A549 (cell line): Measurements from ENCODE around the gene ZNF205. TPM values are rescaled to one million over a fixed set of nuclear protein-coding genes. Genes with fewer than 3 reads are reported as not detected.

Experiments
- ATAC-seq, 2 experiments: fragments of 200-7000 bp in 1 of 2; fragments of >200 bp in 1 of 2; cut with Nextera tagmentation in 1 of 2; cut with Tn5 transposase in 1 of 2; 3 replicates each; pipeline versions ENCODE4 v1.8.0 to v1.9.1; 2018 to 2020; ENCODE audit warnings: mild to moderate bottlenecking in 1 of 2, moderate library complexity in 1 of 2
- CTCF ChIA-PET: fragments of 300-600 bp; sonication (Branson Sonifier 250); formaldehyde crosslinking; extraction: SDS; loops from one replicate; lab custom pipeline; 2021; ENCODE audit warnings: antibody characterized with exemption, inconsistent platforms; lab: Yijun Ruan, JAX
- POLR2A ChIA-PET: fragments of 350-600 bp; formaldehyde crosslinking; extraction: SDS; loops from one replicate; lab custom pipeline; 2021; ENCODE audit warnings: antibody characterized with exemption, inconsistent platforms; lab: Yijun Ruan, JAX
- DNase-seq, 2 experiments: peaks; one replicate each; pipeline versions ENCODE4 v3.0.0 to v3.0.0-alpha.2; 2011 to 2016; ENCODE audit warnings: low read depth in 1 of 2, low spot score in 1 of 2
- FAIRE-seq: peaks from 2 replicates; lab custom pipeline; 2011; peaks lifted over from hg19 to GRCh38; lab: Jason Lieb, UNC
- H3K27ac ChIP-seq, 2 experiments: fragments of >200 bp; sonication (Bioruptor Twin); formaldehyde crosslinking; 3 replicates each; pipeline ENCODE4 v1.5.1; 2016 to 2017
- H3K4me1 ChIP-seq: fragments of >200 bp; sonication (Bioruptor Twin); formaldehyde crosslinking; 3 replicates; pipeline ENCODE4 v1.6.1; 2016
- H3K4me2 ChIP-seq: fragments of >200 bp; sonication (Bioruptor Twin); formaldehyde crosslinking; 3 replicates; pipeline ENCODE4 v1.6.1; 2016
- H3K4me3 ChIP-seq: fragments of >200 bp; sonication (Bioruptor Twin); formaldehyde crosslinking; 3 replicates; pipeline ENCODE4 v1.5.1; 2016
- H3K9me3 ChIP-seq: fragments of >200 bp; sonication (Bioruptor Twin); formaldehyde crosslinking; 3 replicates; pipeline ENCODE4 v1.6.1; 2016
- BCL3 ChIP-seq: fragments of >200 bp; sonication (Bioruptor Twin); formaldehyde crosslinking; IDR thresholded peaks from 3 replicates; pipeline ENCODE4 v1.6.1; 2016
- BHLHE40 ChIP-seq: IDR thresholded peaks from 2 replicates; pipeline ENCODE4 v1.6.1; 2012; ENCODE audit warnings: low read depth, low read length, inconsistent platforms
- EHMT2 ChIP-seq: fragments of 200-600 bp; sonication (generic); IDR thresholded peaks from 2 replicates; pipeline ENCODE4 v1.6.1; 2016; ENCODE audit warnings: antibody characterized with exemption, low read depth, mild to moderate bottlenecking, moderate library complexity
- EP300 ChIP-seq, 2 experiments: fragments of >200 bp; sonication (Bioruptor Twin); formaldehyde crosslinking; IDR thresholded peaks; 2 replicates in 1 of 2; 3 replicates in 1 of 2; pipeline ENCODE4 v1.6.1; 2016 to 2017
- FOSB ChIP-seq: fragments of 250-450 bp; sonication (Bioruptor Pico); IDR thresholded peaks from 2 replicates; pipeline ENCODE4 v1.5.0; 2020; ENCODE audit warnings: mild to moderate bottlenecking, moderate library complexity
- FOXS1 ChIP-seq: fragments of 250-450 bp; sonication (Bioruptor Pico); IDR thresholded peaks from 2 replicates; pipeline ENCODE4 v1.5.0; 2020; ENCODE audit warnings: mild to moderate bottlenecking, moderate library complexity
- GATA3 ChIP-seq: IDR thresholded peaks from 2 replicates; pipeline ENCODE4 v1.6.1; 2012; ENCODE audit warnings: borderline replicate concordance
- HDAC2 ChIP-seq: fragments of 200-600 bp; sonication (generic); IDR thresholded peaks from 2 replicates; pipeline ENCODE4 v1.6.1; 2016
- HMGXB4 ChIP-seq: fragments of 250-450 bp; sonication (Bioruptor Pico); IDR thresholded peaks from 2 replicates; pipeline ENCODE4 v1.5.0; 2021; ENCODE audit warnings: mild to moderate bottlenecking, moderate library complexity, borderline replicate concordance
- HOXB13 ChIP-seq: fragments of 250-450 bp; sonication (Bioruptor Pico); IDR thresholded peaks from 2 replicates; pipeline ENCODE4 v1.5.0; 2020; ENCODE audit warnings: low read depth, mild to moderate bottlenecking, moderate library complexity
- HOXB5 ChIP-seq: fragments of 250-450 bp; sonication (Bioruptor Pico); IDR thresholded peaks from 2 replicates; pipeline ENCODE4 v1.5.0; 2020; ENCODE audit warnings: mild to moderate bottlenecking, moderate library complexity
- KDM1A ChIP-seq: fragments of 200-600 bp; sonication (generic); IDR thresholded peaks from 2 replicates; pipeline ENCODE4 v1.6.1; 2016; ENCODE audit warnings: low read depth, mild to moderate bottlenecking
- MAZ ChIP-seq: fragments of 150-350 bp; IDR thresholded peaks from 2 replicates; pipeline ENCODE4 v1.6.1; 2014; ENCODE audit warnings: antibody characterized with exemption, low read depth, low read length, borderline replicate concordance
- MYC ChIP-seq: IDR thresholded peaks from 2 replicates; pipeline ENCODE4 v1.6.1; 2012; ENCODE audit warnings: mild to moderate bottlenecking, inconsistent platforms, low read length, improper control_type of control experiment, borderline replicate concordance
- PHF8 ChIP-seq: fragments of 200-600 bp; sonication (generic); IDR thresholded peaks from 2 replicates; pipeline ENCODE4 v1.6.1; 2016; ENCODE audit warnings: low read depth, mild to moderate bottlenecking, antibody characterized with exemption, moderate library complexity, borderline replicate concordance
- POLR2A ChIP-seq: IDR thresholded peaks from 2 replicates; pipeline ENCODE4 v1.6.1; 2012; ENCODE audit warnings: mild to moderate bottlenecking, low read length
- RAD21 ChIP-seq, 2 experiments: fragments of >200 bp in 1 of 2; sonication (Bioruptor Twin) in 1 of 2; formaldehyde crosslinking in 1 of 2; IDR thresholded peaks in 1 of 2; conservative IDR thresholded peaks in 1 of 2; 2 replicates in 1 of 2; 3 replicates in 1 of 2; pipeline ENCODE4 v1.6.1; 2012 to 2018; ENCODE audit warnings: inconsistent platforms in 1 of 2
- RCOR1 ChIP-seq: fragments of 150-350 bp; IDR thresholded peaks from 2 replicates; pipeline ENCODE4 v1.6.1; 2014; ENCODE audit warnings: antibody characterized with exemption, low read length, low read depth
- RNF2 ChIP-seq: fragments of 200-600 bp; sonication (generic); IDR thresholded peaks from 2 replicates; pipeline ENCODE4 v1.6.1; 2016; ENCODE audit warnings: low read depth, mild to moderate bottlenecking, antibody characterized with exemption, moderate library complexity, borderline replicate concordance
- SMC3 ChIP-seq: fragments of >200 bp; sonication (Bioruptor Twin); formaldehyde crosslinking; IDR thresholded peaks from 3 replicates; pipeline ENCODE4 v1.6.1; 2018; ENCODE audit warnings: inconsistent platforms
- TP53 ChIP-seq: fragments of 250-450 bp; sonication (Bioruptor Pico); IDR thresholded peaks from 2 replicates; pipeline ENCODE4 v1.5.0; 2021; ENCODE audit warnings: mild to moderate bottlenecking, moderate library complexity
- ZSCAN20 ChIP-seq: fragments of 250-450 bp; sonication (Bioruptor Pico); IDR thresholded peaks from 2 replicates; pipeline ENCODE4 v1.8.0; 2022; ENCODE audit warnings: mild to moderate bottlenecking, moderate library complexity
- WGBS: methylation state at CpG from one replicate; pipeline ENCODE4 v1.1.6; 2017; ENCODE audit errors: missing lambda C conversion rate; 5-methylcytosine and 5-hydroxymethylcytosine counted together
- polyA plus RNA-seq, 4 experiments: library from polyadenylated mRNA; depleted of rRNA in 3 of 4; stranded (reverse); fragments of >200 nt; fragmentation: RNase III in 1 of 4; extraction: RNeasy Plus Mini Kit Qiagen cat#74134 plus additional on column Dnase treatment in 1 of 4; gene quantifications; 2 replicates in 3 of 4; 3 replicates in 1 of 4; pipeline ENCODE4 v1.2.3, GENCODE V29; 2011 to 2017

Gene ZNF205
- polyA plus RNA-seq, 2 of the 4 experiments (the other 2 are of a cell fraction) = 4.3 to 9.6 TPM

- no peak; the same call in 2 of the 3 replicates for TF ChIP-seq BCL3
These were observed 22.1 kb downstream of the ZNF205 start, which contains the start of gene ZNF213 (continued) for GRCh38 chr16:3134338-3135125.

- TF ChIP-seq HDAC2 (no peak), HOXB5 (no peak), PHF8 (peak; percentile 65; the same call in 1 of the 2 replicates), POLR2A (peak; percentile 70)
- TF ChIP-seq, all 56 proteins: peak for 2
- ChIA-PET POLR2A (interaction anchor here (0.6 to 2.7 kb wide), 24 partner anchors 9 to 1599 kb away, joined by 3 to 64 read pairs (median 6); partner anchors contain the start of genes ANKS3, OR1F1, PAQR4 and ZNF205), CTCF (interaction anchor here (1.2 to 11.1 kb wide), 10 partner anchors 9 to 107 kb away, joined by 3 to 186 read pairs (median 5); partner anchors contain the start of gene IL32)
- Histone ChIP-seq H3K4me2 (peak overlapping the region; percentile 83), H3K27ac (peak overlapping the region; percentile 87 to 90), H3K9me3 (no peaks in the 10 kb centered on the region), H3K4me1 (peaks cover 13% of the 10 kb centered on the region; the same call in 1 of the 3 replicates), H3K4me3 (peak overlapping the region; percentile 98)
- DNase-seq (no peak), ATAC-seq (peak in 1 of 2 experiments; percentile 72; a peak in 4 of 6 replicates), FAIRE-seq (no peak)
- WGBS = under 1% methylated on average over 21 of the region's 43 CpGs
These were observed 22.8 kb downstream of the ZNF205 start for GRCh38 chr16:3135126-3135715.

GRCh38 chr16:3137267-3137666, 24.9 kb downstream of the ZNF205 start:
- POLR2A ChIA-PET = no interaction called here
- no peak overlapping the region for H3K4me3 ChIP-seq
- H3K9me3 ChIP-seq = no peaks in the 10 kb centered on the region
- TF ChIP-seq HOXB13 (no peak), PHF8 (no peak), EHMT2 (no peak), GATA3 (no peak), RCOR1 (no peak), ZSCAN20 (CRISPR knock-in tag) (no peak), RNF2 (no peak), MYC (no peak), TP53 (CRISPR knock-in tag) (no peak), MAZ (no peak), HDAC2 (no peak), BHLHE40 (no peak), FOXS1 (CRISPR knock-in tag) (no peak), FOSB (CRISPR knock-in tag) (no peak), HMGXB4 (no peak), KDM1A (no peak), RAD21 (conservative IDR thresholded peaks at IDR 0.05 in 1 of 2, IDR thresholded peaks at IDR 0.05 in 1 of 2) (no peak), SMC3 (no peak), EP300 (IDR thresholded peaks at IDR 0.05) (no peak)
- TF ChIP-seq, all 56 proteins: peak for 0
- FAIRE-seq (no peak), ATAC-seq (no peak), DNase-seq (no peak)
- peaks cover 13% of the 10 kb centered on the region; the same call in 1 of the 3 replicates for H3K4me1 ChIP-seq
- H3K27ac ChIP-seq = no peak overlapping the region
- CTCF ChIA-PET = interaction anchor here (0.6 to 8.3 kb wide), 7 partner anchors 8 to 106 kb away, joined by 3 to 94 read pairs (median 4); partner anchors contain the start of gene ZSCAN10
- no peak overlapping the region for H3K4me2 ChIP-seq
- 94% methylated on average over 3 of the region's 13 CpGs for WGBS
